ENCODE results near the gene DMAC2. TPM values are rescaled to one million over a fixed set of nuclear protein-coding genes. Genes with fewer than 3 reads are reported as not detected.

The DMAC2 gene
- total and polyA plus RNA-seq, 2 of the 13 experiments (the other 11 are each of a cell fraction or from before 2014, with no cell fraction given): 39.0 to 66.0 TPM

DNA sequence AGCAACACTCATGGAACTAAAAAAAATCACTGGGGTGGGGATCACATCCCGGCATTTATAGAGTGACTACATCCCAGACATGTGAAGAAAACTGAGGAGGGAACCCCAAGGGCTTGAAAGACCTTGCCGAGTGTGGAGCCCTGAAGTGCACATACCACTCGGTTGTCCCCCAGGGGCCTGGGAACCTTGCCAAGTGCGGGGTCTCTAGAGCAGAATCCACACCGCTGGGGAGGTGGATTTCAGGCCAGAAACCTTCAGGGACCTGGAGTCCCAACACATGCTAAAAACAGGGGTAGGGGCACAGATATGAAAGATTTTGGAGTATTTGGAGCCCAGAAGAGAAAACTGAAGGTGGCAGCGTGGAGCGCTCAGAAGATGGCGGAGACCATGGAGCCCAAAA, 38.5 kb upstream of the DMAC2 start:
- peaks cover 0 to 15% of the 10 kb centered on the region in 2 experiments; a peak in 3 of 5 replicates for H3K27me3 ChIP-seq (ENCODE audit: control insufficient read depth in 1 of 2, insufficient read depth in 2 of 2, low read length in 2 of 2)
- TF ChIP-seq ZNF709 (CRISPR knock-in tag; IDR thresholded peaks at IDR 0.05): no peak
- TF ChIP-seq GTF3A (CRISPR knock-in tag; conservative IDR thresholded peaks at IDR 0.05): no peak
- TF ChIP-seq ZFP37 (CRISPR knock-in tag; IDR thresholded peaks at IDR 0.05; ENCODE audit: borderline replicate concordance): no peak
- no peak for TF ChIP-seq TEAD3 (CRISPR knock-in tag; optimal IDR thresholded peaks at IDR 0.05; ENCODE audit: borderline replicate concordance)
- TF ChIP-seq ZFAT (CRISPR knock-in tag; conservative IDR thresholded peaks at IDR 0.05): no peak
- no peak for TF ChIP-seq ESRRA (CRISPR knock-in tag; IDR thresholded peaks at IDR 0.05; ENCODE audit: low read depth)
- H3K4me3 ChIP-seq (replicated peaks in 1 of 3; ENCODE audit: insufficient read depth in 1 of 3, low read depth in 2 of 3, low read length in 3 of 3): no peak overlapping the region
- no peaks in the 10 kb centered on the region for H3K9me3 ChIP-seq (ENCODE audit: low read length)
- ChIA-PET CTCF (ENCODE audit: low intra/inter-chr PET ratio, low total read pairs) (no interaction called here), POLR2A (no interaction called here)
- no peak overlapping the region for H2AFZ ChIP-seq (ENCODE audit: low read length)
- FAIRE-seq (no peak), ATAC-seq (no peak), DNase-seq (ENCODE audit: low spot score) (no peak)
- H3K36me3 ChIP-seq (replicated peaks in 1 of 2; ENCODE audit: control insufficient read depth in 1 of 2, insufficient read depth in 2 of 2, low read length in 2 of 2): no peaks in the 10 kb centered on the region
- WGBS (ENCODE audit: low lambda C conversion rate): 25% methylated on average over 8 of the region's 8 CpGs
- H3K4me2 ChIP-seq (ENCODE audit: low read depth, low read length): no peak overlapping the region
- H3K9ac ChIP-seq (ENCODE audit: insufficient read depth, low read depth, low read length): no peak overlapping the region
- H3K27ac ChIP-seq (ENCODE audit: extremely low read length, insufficient read depth, low read length): no peak overlapping the region
- in situ Hi-C loops (cut with HindIII; ENCODE audit: extremely low pct_ligation_motif_present, low pct_unique_long_range_greater_than_20kb): no loop called here
- intact Hi-C loops (cut with micrococcal nuclease; ENCODE audit: unreplicated experiment): no loop called here
- H3K4me1 ChIP-seq (ENCODE audit: insufficient read depth, low read length): no peaks in the 10 kb centered on the region
- H3K79me2 ChIP-seq (ENCODE audit: insufficient read depth, low read length): no peaks in the 10 kb centered on the region
- H4K20me1 ChIP-seq (ENCODE audit: insufficient read depth, low read length): no peaks in the 10 kb centered on the region
- no TSS peak for BruUV-seq (replicated peaks)

DNA sequence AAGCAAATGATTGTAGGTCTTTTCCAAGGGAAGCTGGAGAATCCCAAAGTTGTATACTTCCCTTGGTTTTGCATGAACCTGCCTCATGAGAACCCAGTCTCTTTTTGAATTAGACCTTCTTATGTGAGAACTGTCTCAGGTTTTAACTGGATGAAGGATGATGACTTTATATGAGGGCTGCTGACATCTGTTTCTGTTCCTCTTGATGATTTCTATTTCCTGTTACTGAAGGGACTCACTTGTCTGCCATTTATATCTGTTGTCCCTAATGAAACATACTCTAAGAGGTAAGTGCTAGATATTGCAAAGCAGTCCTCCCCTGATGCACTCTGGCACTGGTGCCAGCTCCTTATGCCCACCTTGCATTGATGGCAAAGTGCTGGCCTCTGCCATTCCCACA, 36.9 kb upstream of the DMAC2 start:
- BruUV-seq (replicated peaks): no TSS peak
- Histone ChIP-seq H3K27ac (ENCODE audit: extremely low read length, insufficient read depth, low read length) (no peak overlapping the region), H3K79me2 (ENCODE audit: insufficient read depth, low read length) (no peaks in the 10 kb centered on the region), H3K4me1 (ENCODE audit: insufficient read depth, low read length) (no peaks in the 10 kb centered on the region), H3K9ac (ENCODE audit: insufficient read depth, low read depth, low read length) (no peak overlapping the region), H2AFZ (ENCODE audit: low read length) (no peak overlapping the region), H3K36me3 (replicated peaks in 1 of 2; ENCODE audit: control insufficient read depth in 1 of 2, insufficient read depth in 2 of 2, low read length in 2 of 2) (no peaks in the 10 kb centered on the region), H3K4me2 (ENCODE audit: low read depth, low read length) (no peak overlapping the region), H3K9me3 (ENCODE audit: low read length) (no peaks in the 10 kb centered on the region), H3K4me3 (replicated peaks in 1 of 3; ENCODE audit: insufficient read depth in 1 of 3, low read depth in 2 of 3, low read length in 3 of 3) (no peak overlapping the region), H3K27me3 (ENCODE audit: control insufficient read depth in 1 of 2, insufficient read depth in 2 of 2, low read length in 2 of 2) (peaks cover 0 to 8% of the 10 kb centered on the region in 2 experiments; a peak in 1 of 5 replicates), H4K20me1 (ENCODE audit: insufficient read depth, low read length) (no peaks in the 10 kb centered on the region)
- in situ Hi-C loops (cut with HindIII; ENCODE audit: extremely low pct_ligation_motif_present, low pct_unique_long_range_greater_than_20kb): no loop called here
- no peak for FAIRE-seq
- ChIA-PET POLR2A (no interaction called here), CTCF (ENCODE audit: low intra/inter-chr PET ratio, low total read pairs) (no interaction called here)
- no peak for ATAC-seq
- intact Hi-C loops (cut with micrococcal nuclease; ENCODE audit: unreplicated experiment): no loop called here
- no peak for DNase-seq (ENCODE audit: low spot score)
- TF ChIP-seq RBFOX2 (IDR thresholded peaks at IDR 0.05; ENCODE audit: low read depth, low read length) (no peak), ZNF354B (CRISPR knock-in tag; IDR thresholded peaks at IDR 0.05) (no peak), ZNF589 (CRISPR knock-in tag; conservative IDR thresholded peaks at IDR 0.05) (no peak), ZNF501 (CRISPR knock-in tag; IDR thresholded peaks at IDR 0.05) (no peak), CCAR2 (optimal IDR thresholded peaks at IDR 0.05; ENCODE audit: low read depth, low read length) (no peak)
- TF ChIP-seq, protein P1, sequence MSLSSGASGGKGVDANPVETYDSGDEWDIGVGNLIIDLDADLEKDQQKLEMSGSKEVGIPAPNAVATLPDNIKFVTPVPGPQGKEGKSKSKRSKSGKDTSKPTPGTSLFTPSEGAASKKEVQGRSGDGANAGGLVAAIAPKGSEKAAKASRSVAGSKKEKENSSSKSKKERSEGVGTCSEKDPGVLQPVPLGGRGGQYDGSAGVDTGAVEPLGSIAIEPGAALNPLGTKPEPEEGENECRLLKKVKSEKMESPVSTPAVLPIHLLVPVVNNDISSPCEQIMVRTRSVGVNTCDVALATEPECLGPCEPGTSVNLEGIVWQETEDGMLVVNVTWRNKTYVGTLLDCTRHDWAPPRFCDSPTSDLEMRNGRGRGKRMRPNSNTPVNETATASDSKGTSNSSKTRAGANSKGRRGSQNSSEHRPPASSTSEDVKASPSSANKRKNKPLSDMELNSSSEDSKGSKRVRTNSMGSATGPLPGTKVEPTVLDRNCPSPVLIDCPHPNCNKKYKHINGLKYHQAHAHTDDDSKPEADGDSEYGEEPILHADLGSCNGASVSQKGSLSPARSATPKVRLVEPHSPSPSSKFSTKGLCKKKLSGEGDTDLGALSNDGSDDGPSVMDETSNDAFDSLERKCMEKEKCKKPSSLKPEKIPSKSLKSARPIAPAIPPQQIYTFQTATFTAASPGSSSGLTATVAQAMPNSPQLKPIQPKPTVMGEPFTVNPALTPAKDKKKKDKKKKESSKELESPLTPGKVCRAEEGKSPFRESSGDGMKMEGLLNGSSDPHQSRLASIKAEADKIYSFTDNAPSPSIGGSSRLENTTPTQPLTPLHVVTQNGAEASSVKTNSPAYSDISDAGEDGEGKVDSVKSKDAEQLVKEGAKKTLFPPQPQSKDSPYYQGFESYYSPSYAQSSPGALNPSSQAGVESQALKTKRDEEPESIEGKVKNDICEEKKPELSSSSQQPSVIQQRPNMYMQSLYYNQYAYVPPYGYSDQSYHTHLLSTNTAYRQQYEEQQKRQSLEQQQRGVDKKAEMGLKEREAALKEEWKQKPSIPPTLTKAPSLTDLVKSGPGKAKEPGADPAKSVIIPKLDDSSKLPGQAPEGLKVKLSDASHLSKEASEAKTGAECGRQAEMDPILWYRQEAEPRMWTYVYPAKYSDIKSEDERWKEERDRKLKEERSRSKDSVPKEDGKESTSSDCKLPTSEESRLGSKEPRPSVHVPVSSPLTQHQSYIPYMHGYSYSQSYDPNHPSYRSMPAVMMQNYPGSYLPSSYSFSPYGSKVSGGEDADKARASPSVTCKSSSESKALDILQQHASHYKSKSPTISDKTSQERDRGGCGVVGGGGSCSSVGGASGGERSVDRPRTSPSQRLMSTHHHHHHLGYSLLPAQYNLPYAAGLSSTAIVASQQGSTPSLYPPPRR (CRISPR knock-in tag; IDR thresholded peaks at IDR 0.05; ENCODE audit: borderline replicate concordance): no peak
- TF ChIP-seq, protein P2, sequence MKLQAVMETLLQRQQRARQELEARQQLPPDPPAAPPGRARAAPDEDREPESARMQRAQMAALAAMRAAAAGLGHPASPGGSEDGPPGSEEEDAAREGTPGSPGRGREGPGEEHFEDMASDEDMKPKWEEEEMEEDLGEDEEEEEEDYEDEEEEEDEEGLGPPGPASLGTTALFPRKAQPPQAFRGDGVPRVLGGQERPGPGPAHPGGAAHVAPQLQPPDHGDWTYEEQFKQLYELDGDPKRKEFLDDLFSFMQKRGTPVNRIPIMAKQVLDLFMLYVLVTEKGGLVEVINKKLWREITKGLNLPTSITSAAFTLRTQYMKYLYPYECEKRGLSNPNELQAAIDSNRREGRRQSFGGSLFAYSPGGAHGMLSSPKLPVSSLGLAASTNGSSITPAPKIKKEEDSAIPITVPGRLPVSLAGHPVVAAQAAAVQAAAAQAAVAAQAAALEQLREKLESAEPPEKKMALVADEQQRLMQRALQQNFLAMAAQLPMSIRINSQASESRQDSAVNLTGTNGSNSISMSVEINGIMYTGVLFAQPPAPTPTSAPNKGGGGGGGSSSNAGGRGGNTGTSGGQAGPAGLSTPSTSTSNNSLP (IDR thresholded peaks at IDR 0.05; ENCODE audit: low read depth, low read length): no peak

All from HepG2 (cell line).